NCI-H748 (cell line): ENCODE results near the gene PSMG4.

ENCODE experiments used
- DNase-seq: peaks from one replicate; lab custom pipeline; 2025; ENCODE audit not compliant: unreplicated experiment; lab: John Stamatoyannopoulos, UW

PSMG4 gene

DNA sequence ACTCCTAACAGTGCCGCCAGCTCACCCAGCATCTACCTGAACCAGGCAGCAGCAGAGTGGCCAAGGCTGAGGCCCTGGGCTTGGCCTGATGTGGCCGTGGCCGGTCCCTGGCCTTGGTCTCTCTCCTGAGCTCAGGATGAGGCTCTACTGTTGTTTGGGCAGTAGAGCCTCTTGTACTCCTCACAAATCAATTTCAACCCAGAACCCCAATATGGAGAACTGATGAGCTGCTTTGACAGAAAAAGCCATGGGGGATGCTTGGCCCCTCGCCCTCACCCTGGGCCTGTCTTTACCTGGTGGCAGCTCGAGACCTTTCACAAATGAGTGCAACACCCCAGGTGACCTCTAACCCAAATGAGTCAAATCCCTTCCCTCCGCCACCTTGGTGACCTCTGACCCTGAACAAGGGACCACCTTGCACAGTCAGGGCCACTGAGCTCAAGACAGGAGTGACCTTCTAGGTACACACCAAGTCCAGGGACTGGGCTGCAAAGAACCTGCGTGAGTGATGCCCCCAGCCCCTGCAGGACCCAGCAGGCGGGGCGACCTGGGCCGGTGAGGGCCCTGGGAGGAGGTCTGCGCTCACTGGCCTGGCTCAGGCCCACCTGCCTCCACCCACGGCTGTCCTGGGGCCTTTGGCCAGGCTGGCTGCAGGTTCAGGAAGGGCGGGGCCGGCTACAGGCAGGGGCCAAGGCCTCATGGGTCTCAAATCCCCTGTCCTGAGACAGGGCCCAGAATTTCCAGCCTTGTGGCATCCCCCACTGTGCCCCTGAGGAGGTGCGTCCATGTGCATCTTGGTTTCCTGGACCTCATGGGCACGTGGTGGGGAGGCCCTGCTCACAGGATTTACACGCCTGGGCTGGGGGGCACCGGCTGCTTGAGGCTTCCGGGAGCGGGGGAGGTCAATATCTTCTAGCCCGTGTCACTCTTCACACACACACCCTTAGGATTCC is 30.2 kb downstream of the PSMG4 start:
- no peak for DNase-seq

DNA sequence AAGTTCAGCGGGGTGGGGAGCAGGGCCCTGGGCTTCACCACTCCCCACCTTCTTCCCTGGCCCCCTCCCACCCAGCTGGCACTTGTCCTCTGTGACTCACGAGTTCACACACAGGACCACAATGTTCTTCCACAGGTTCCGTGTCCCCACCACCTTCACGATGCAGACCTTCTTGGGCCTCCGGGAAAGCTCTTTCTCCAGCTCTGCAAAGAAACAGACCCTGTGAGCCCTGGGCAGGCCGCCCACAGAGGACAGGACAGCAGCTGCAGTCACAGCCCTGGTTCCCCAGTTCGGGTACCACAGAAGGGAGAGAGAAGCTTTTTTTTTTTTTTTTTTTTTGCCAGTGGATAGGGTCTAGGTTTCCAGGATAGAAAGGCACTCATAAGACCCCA is 30.9 kb downstream of the PSMG4 start:
- DNase-seq: no peak

DNA sequence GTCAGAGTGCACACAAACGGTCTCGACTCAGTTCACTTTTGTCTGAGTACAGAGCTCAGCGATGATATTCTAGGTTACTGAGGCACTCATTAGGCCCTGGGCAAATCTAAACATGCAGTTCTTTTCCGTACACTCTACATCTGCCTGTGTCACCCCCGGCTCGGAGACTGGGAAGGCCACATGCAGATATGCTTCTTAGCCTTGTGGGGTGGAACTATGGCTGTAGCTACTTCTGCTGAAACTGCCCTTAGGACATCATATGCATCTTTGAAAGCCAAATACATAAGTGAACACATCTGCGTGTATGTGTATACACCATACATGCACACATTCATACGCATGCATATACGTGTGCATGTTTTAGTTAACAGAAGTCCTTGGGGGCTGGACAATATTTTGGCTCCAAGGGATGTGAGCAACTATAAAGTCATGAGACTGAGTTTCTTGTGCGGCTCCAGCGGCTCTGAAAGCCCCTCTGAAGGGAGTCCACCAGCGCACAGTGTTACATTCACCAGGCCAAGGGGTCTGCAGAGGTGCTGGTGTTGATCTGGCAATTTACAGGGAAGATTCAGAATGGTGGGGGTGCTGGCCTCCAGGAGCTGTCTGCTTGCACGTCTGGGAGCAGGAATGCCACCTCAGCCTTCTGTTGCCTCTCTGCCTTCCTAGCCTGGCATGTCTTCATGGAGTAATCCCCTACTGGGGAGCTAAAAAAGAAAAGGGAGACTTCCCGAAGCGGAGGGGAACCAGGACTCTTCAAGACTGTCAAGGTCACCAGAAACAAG is 31.6 kb downstream of the PSMG4 start:
- no peak for DNase-seq

DNA sequence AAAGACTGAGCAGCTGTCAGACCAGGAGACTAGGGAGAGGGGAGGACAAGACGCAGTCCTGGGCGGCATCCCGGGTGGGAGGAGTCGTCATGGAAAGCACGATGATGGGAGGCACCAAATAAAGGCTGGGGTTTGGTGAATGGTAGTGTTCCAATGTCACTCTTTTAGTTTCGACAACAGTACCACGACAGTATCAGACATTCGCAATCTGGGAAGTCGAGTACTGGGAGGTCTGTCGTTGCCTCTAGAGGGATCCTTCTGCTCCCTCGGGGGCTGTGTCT is 32.1 kb downstream of the PSMG4 start:
- no peak for DNase-seq

DNA sequence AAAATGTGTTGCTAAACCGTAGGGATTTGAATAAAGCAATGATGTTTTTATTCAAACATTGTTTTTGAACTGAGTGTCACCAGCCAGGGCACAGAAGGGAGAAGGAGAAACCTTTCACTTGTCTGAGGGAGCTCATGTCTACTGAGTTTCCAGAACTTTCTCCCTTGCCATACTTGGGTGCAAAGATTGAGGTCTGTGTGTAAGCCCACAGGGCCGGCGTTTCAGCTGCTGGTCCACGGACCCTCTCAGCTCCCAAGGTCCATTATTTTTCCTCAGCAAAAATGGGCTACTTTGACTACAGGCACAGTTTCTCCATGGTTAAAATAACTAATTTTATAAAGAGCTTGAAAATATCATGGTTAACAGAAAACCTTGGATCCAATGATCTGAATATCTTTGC is 32.6 kb downstream of the PSMG4 start:
- no peak for DNase-seq

DNA sequence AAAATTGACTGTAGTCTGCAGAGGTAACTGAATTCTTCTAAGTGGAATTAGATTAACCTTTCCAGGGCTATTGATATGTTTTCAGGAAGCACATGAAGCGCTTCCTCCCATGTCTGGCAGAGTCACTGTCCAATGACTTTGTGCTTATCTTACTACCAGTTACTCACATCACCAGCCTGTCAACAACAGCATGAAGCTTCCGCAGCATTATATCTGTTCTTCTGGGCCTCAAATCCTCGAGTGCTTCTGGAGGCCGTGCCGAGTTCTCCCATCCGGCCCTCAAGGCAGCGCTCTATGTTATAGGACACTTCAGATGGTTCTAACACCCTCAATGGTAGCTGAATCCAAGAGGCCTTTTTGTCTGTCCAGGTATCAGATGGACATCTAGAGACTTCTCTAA is 33.2 kb downstream of the PSMG4 start:
- no peak for DNase-seq

DNA sequence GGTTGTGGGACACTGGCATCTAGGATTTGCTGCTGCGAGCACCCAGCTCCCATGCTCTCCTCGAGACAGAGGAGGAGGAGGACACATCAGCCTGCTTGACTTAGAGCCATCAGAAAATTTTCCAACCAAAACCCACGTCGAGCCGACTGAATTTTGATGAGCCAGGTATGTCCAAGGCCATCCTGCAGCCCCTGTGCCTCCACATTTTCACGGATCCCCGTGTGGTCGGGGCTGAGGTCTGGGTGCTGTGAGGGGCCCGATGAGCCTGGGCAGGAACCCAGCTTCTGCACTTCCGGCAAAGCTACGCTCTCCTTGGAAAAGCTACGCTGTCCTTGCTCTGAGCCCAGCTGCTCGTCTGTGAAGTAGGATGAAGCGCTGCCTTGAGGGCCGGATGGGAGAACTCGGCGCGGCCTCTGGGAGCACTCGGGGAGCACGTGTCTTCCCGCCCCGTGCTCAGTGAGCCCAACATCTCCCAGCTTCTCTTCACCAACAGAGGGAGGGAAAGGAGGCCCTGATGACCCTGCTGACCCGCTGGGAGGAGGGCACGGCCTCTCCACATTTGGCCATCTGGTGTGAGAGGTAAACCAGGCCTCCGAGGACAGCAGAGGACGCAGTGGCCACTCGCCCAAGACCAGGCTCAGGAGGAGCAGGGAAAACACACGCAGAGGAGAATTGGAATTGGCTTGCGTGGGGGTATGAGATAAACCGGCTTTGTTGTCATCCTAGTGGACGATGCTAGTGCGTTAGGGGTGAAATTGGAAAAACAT is 33.9 kb downstream of the PSMG4 start:
- no peak for DNase-seq

DNA sequence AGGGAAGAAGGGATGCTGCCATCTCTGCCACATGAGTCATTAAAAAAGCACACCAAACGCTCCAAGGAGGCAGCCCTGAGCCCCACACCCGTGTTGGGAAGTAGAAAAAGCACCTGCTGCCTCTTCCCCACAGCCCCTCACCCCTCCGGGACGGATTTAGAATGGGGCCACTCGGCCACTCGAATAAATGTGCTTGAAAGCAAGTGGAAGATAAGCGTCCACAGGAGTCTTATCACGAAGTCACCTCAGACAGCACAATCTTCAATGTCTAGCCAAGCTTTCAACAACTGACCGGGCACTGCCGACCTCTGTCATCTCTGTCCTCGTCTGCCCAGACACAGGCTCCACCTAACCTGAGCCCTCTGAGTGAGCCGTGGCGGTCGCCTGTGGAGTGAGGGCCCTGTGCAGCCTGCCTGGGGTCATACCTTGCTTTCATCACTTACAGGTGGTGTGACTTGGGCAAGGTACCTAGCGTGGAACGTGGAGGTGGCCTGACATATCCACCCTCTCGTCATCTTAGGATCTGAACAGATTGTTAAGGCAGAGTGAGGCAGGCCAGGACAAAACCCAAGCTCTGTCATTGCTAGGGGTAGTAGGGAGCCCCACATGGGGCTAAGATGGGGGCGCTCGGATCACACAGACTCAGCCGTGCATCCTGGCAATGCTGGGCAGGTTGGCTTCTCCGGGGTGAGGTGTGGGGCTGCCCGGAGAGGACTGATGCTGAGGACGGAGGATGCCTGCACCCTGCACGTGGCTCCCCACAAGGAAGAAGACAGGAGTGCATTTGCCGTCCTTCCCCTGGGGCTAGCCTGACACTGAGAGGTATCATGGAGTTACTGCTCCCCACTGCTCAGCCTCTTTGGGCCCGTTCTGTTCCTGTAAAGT is 34.8 kb downstream of the PSMG4 start:
- DNase-seq: no peak

DNA sequence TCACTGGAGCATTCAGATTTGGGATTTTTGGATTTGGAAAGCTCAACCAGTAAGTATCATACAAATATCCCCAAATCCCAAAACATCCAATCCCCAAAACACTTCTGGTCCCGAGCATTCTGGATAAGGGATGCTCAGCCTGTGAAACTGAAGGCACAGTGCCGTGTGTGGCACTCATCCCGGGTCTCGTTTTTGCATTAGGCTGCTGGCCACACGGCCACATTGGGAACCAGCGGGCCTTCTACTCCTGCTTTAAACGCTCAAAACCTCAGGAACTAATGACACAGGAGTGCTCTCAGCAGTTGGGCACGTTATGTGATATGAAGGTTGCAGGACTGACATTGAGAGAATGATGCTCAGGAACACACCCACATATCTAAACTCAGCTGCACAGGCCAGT is 35.6 kb downstream of the PSMG4 start:
- DNase-seq: no peak

DNA sequence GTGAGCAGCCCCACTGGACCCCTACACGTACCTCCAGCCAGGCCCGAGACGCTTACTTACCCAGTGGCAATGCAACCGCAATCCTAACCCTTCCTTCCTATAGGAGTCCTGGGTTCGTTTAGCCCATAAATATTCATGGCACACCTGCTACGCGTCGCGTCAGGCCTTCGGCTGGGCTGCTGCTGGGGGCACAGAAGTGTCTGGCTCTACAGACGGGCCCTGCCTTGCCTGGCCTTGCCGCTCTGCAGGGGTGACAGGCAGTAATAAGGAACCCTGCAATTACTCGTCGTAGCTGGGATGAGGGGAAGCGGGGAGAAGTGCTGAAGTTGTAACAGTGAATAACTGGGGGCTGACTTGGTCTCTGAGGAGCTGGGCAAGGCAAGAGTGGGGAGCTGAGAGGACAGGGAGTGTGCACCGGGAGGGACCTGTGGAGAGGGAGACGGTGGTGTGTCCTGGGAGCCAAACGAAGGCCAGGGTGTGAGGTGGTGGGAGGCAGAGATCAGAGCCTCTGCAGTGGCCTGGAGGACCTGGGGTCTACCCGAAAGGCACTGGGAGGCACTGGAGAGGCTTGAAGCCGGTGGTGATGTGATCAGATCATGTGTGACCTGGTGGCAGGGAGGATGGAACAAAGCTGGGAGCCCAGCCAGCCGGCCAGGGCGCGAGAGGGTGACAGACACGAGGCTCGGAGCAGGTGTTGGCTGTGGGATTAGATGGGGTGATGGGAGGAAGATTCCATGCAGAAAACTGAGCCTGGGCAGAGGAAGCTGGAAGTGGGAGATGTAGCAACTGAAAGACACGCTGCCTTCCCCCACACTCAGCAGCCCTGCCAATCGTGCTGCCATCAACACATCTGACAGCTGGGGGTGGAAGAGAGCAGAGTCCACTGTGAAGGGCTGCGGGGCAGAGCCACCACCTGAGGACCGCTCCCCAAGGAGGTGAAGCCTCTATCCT is 36.4 kb downstream of the PSMG4 start:
- DNase-seq: no peak

DNA sequence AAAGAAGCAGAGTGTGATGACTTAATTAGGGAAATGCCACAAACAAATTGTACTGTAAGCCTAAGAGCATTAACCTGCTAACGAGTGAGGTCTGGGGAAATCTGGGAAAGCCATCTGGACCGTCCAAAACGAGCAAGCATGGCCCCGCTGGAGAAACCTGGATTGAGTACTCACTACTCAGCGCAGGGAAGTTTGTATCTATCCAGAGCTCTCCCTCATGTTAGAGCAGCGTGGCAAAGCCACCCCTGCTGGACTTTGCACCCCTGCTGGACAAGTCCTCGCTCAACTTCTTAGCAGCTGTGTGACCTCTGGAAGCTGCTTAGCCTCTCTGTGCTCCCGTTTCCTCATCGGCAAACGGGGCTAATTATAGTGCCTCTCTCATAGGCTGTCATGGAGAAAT is 37.3 kb downstream of the PSMG4 start:
- no peak for DNase-seq

DNA sequence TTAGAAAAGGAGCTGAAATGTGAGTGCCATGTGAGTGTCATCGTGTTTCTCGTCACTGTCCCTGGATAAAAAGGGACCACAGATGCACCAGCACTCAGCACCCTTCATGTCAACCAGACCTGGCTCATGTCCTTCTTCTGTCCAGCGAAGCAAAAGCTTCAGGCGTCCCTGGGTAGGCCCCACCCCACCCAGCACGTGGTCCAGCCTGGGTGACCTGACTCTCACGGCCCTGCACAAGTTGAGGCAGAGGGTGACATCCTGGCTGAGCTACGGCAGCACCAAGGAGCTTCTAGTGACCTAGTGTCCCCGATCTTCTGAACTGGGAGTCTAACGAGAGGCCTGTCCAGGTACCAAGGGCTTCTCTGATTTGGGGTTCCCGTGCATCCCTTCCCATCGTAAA is 37.8 kb downstream of the PSMG4 start:
- no peak for DNase-seq

DNA sequence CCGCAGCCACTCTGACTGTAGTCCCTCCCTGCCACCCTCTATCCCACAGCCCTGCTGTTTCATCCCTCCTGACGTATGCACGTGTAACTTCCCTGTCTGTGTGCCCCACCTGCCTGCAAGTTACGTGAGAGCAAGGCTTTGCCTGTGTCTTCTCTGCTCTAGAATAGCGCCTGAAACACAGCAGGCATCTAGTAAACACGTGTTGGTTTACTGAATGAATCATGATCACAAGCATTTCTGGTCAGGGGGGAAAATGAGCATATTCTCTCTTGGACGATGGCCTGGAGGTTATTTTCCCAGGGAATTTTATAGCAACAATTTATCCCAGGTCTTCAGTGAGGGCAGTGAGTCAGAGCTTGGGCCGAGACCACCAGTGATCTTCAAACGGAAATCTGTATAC is 38.3 kb downstream of the PSMG4 start:
- DNase-seq: no peak

DNA sequence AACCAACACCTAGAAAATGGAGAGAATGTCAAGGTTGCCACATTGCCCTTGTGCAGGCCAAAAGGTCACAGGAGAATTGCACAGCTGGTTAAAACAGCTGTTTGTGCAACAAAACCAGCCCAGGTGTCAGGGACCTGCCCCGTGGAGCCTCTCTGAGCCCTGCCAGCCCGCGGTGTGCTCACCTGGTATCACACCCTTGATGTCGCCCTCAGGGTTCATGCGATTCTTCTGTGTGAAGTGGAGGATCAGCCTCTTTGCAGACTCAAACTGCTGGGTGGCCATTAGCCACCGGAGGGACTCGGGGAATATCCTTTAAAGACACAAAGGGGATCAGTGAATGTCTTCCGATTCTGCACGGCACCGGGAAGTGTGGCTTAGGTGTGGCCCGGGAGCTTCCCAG is 39.2 kb downstream of the PSMG4 start:
- DNase-seq: no peak

DNA sequence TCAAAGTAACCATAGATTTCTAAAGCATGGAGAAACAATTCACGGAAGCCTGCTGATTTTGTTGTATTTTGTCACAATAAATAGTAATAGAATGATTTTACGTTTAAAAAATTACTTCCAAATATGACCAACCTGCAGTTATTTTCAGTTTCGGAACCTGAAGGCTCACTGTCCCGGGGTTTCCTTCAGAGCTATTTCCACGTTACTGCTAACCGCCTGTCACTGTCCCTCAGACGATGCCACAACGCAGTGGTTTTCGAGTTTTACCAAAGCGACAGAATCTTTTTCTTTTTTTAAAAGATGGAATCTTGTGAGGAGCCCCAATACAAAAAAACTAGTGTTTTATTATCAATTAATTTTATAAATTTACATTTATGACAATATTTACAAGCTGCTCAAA is 40.5 kb downstream of the PSMG4 start:
- no peak for DNase-seq

DNA sequence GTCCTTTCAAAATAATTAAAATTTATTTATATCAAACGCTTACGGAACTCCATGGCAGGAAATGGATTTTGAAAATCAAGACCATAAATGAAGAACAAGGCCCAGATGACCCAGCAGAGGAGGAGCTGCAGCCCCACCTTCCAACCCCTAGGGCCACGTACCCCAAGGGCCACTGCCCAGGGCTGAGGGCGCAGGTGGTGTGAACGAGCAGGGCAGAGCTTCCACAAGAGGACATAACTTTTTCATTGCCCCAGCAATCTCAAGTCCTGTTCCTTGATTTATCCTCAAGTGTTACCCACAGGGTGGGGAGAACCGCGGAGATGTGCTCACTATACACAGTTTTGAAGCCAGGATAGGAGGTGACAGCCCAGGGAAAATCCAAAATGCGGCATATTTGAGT is 42.8 kb downstream of the PSMG4 start:
- DNase-seq: no peak

DNA sequence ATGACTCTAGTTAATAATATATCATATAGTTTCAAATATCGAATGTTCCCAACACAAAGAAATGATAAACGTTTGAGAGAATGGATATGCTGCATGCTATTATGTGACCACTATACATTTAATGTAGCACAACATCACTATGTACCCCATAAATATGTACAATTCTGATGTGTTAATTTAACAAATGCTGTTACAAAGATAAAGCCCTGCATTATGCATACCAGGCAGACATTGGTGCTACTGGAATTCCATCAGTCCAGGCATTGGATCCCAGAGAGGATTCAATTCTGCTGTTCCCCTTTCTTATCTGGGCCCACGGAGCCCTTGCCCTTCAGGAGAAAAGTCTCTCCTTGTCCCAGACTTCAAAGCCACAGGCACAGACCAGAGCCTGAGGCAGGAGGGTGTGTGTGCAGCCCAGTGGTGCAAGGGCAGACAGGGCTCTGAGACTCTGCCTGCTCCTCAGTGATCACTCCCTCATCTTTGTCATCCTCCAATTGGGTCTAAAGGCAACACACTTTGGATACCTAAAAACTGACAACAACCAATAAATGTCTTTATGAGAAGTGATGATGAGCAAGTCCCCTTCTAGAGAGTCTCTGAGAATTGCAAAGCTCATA is 45.2 kb downstream of the PSMG4 start:
- DNase-seq: no peak

DNA sequence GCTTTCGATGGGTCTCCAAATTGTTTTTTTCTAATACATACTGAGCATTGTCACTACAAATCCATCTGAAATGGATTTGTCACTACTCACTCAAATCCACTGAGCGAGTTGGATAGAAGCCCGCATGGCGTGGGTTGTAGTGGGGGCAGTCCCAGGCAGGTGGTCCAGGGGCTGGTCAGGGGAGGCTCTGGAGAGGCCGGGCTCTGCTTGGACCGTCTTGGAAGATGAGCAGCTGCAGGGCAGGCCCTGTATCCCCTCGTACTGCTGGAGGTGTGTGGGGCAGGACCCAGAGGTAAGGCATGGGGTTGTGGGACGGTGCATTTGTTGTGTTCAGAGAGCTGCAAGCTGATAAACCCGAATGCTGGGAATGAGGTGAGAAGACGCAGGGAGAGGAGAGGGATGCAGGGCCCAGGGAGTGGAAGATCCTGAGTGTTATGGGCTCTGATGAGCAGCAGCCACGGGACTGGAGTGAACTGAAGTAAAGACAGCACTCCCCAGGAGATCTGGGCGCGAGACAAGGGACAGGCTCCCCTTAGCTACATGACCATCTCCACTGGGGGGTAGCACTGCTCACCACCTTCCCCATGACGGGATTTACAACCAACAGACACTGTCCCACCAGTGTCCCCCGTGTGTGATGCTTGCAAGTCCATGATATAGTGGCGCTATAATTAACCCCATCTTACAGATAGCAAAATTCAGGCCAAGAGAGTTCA is 45.9 kb downstream of the PSMG4 start:
- no peak for DNase-seq

DNA sequence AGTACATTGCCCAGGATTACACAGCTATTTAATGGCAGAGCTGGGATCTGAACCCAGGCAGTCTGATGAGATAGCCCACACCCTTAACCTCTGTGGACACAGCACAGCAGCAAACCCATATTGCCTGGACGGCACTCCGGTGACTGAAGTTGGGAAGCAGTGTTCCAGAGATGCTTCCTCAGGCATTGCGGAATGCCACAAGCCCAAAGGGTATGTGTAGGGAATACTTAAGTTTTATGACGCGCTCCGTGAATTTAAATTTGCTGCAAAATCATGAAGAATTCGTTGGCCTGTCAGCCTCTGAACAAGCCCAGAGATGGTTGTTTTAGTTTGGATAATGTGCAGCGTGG is 46.4 kb downstream of the PSMG4 start:
- no peak for DNase-seq
